GM12878 (cell line): ENCODE data around the gene EIF3M. TPM values are rescaled to one million over a fixed set of nuclear protein-coding genes. Genes with fewer than 3 reads are reported as not detected.

Source experiments
- ATAC-seq: fragments of 200-7000 bp; cut with Tn5 transposase; 3 replicates; pipeline ENCODE4 v1.9.1; 2020; ENCODE audit warnings: mild to moderate bottlenecking, moderate library complexity
- BruUV-seq: library from RNA; stranded (reverse); fragments of 400-500 nt; replicated peaks from 2 replicates; lab custom pipeline; 2021; lab: Mats Ljungman, UMichigan
- CTCF ChIA-PET: fragments of 300-600 bp; sonication (Branson Sonifier 250); formaldehyde crosslinking; extraction: SDS; loops from one replicate; lab custom pipeline; 2021; ENCODE audit warnings: inconsistent platforms; lab: Yijun Ruan, JAX
- POLR2A ChIA-PET: fragments of 350-600 bp; formaldehyde crosslinking; extraction: SDS; loops from one replicate; lab custom pipeline; 2021; ENCODE audit warnings: inconsistent platforms; lab: Charles Lee
- RAD21 ChIA-PET: fragments of 300-600 bp; sonication (Branson Sonifier 250); formaldehyde crosslinking; loops from one replicate; lab custom pipeline; 2023; ENCODE audit warnings: antibody characterized with exemption; ENCODE audit not compliant: unreplicated experiment; lab: Charles Lee
- SMC1A ChIA-PET: fragments of 300-600 bp; sonication (Branson Sonifier 250); formaldehyde crosslinking; loops from one replicate; lab custom pipeline; 2023; ENCODE audit not compliant: unreplicated experiment, uncharacterized antibody; lab: Charles Lee
- DNase-seq: peaks from one replicate; pipeline ENCODE4 v3.0.0-alpha.2; 2011; ENCODE audit warnings: low read depth, low spot score
- FAIRE-seq: peaks from 3 replicates; lab custom pipeline; 2011; peaks lifted over from hg19 to GRCh38; lab: Jason Lieb, UNC
- H2AFZ ChIP-seq: 2 replicates; pipeline ENCODE4 v1.6.0; 2011; ENCODE audit warnings: low read depth, low read length, control low read depth; ENCODE audit not compliant: control insufficient read depth
- H3K27ac ChIP-seq: 2 replicates; pipeline ENCODE4 v1.5.1; 2011; ENCODE audit warnings: control low read depth; ENCODE audit not compliant: control insufficient read depth, insufficient read depth
- H3K27me3 ChIP-seq, 2 experiments: replicated peaks in 1 of 2; 2 replicates each; pipeline versions ENCODE4 v1.6.0 to v1.6.1; 2011; ENCODE audit warnings: low read length in 1 of 2; ENCODE audit not compliant: control insufficient read depth in 2 of 2, insufficient read depth in 2 of 2
- H3K36me3 ChIP-seq, 2 experiments: 2 replicates each; pipeline ENCODE4 v1.5.1; 2011; ENCODE audit warnings: low read length in 1 of 2; ENCODE audit not compliant: control insufficient read depth in 2 of 2, insufficient read depth in 2 of 2
- H3K4me1 ChIP-seq: 2 replicates; pipeline ENCODE4 v1.6.1; 2011; ENCODE audit warnings: mild to moderate bottlenecking, low read length, moderate library complexity, mixed read lengths; ENCODE audit not compliant: control insufficient read depth, insufficient read depth
- H3K4me2 ChIP-seq: 2 replicates; pipeline ENCODE4 v1.6.0; 2011; ENCODE audit warnings: control low read depth; ENCODE audit not compliant: control insufficient read depth, insufficient read depth
- H3K4me3 ChIP-seq: fragments of 200-600 bp; sonication (generic); 2 replicates; pipeline ENCODE4 v1.5.1; 2016
- H3K79me2 ChIP-seq: 2 replicates; pipeline ENCODE4 v1.6.0; 2011; ENCODE audit warnings: low read length; ENCODE audit not compliant: control insufficient read depth, insufficient read depth
- H3K9ac ChIP-seq: 2 replicates; pipeline ENCODE4 v1.8.0; 2011; ENCODE audit warnings: low read length, control low read depth, mixed read lengths; ENCODE audit not compliant: control insufficient read depth, insufficient read depth
- H3K9me3 ChIP-seq: replicated peaks from 3 replicates; pipeline ENCODE4 v1.5.1; 2011; ENCODE audit warnings: mild to moderate bottlenecking, low read length; ENCODE audit not compliant: control insufficient read depth, insufficient read depth
- H4K20me1 ChIP-seq: 2 replicates; pipeline ENCODE4 v1.6.0; 2011; ENCODE audit not compliant: control insufficient read depth, insufficient read depth
- BMI1 ChIP-seq: fragments of 450-650 bp; IDR thresholded peaks from 2 replicates; pipeline ENCODE4 v1.6.1; 2016; ENCODE audit warnings: mild to moderate bottlenecking, moderate library complexity, borderline replicate concordance
- BRCA1 ChIP-seq: IDR thresholded peaks from 2 replicates; pipeline ENCODE4 v1.6.1; 2011; ENCODE audit warnings: low read depth, low read length, improper control_type of control experiment
- CHD1 ChIP-seq: IDR thresholded peaks from 2 replicates; pipeline ENCODE4 v1.6.1; 2012; ENCODE audit warnings: low read depth, low read length, improper control_type of control experiment
- CREM ChIP-seq: IDR thresholded peaks from 2 replicates; pipeline ENCODE4 v1.6.1; 2014; ENCODE audit warnings: antibody characterized with exemption, low read depth
- RCOR1 ChIP-seq: conservative IDR thresholded peaks from 2 replicates; pipeline ENCODE4 v1.6.1; 2012; ENCODE audit warnings: low read depth, low read length, improper control_type of control experiment
- YY1 ChIP-seq: IDR thresholded peaks from 2 replicates; pipeline ENCODE4 v1.6.1; 2011; ENCODE audit warnings: low read depth, mild to moderate bottlenecking, low read length
- WGBS: methylation state at CpG from one replicate; pipeline ENCODE4 v1.1.6; 2016; ENCODE audit warnings: low lambda C conversion rate; ENCODE audit not compliant: insufficient replicate concordance, insufficient coverage; ENCODE audit errors: missing lambda C conversion rate; 5-methylcytosine and 5-hydroxymethylcytosine counted together
- in situ Hi-C: fragments of 300-500 bp; cut with MboI; formaldehyde crosslinking; loops from 9 replicates; pipeline ENCODE4 v1.14.3; 2018; ENCODE audit warnings: mixed read lengths
- intact Hi-C: fragments of 100-400 bp; cut with micrococcal nuclease; formaldehyde crosslinking; loops from one replicate; pipeline ENCODE4 v1.14.2; 2022; ENCODE audit not compliant: unreplicated experiment
- polyA plus RNA-seq, 11 experiments: library from polyadenylated mRNA; depleted of rRNA in 4 of 11; unstranded in 6 of 11; stranded (reverse) in 5 of 11; fragments of >200 nt; fragmentation: Nextera tagmentation in 4 of 11; fragmentation: Illumina TruSeq in 1 of 11; extraction: Ambion mirVana in 4 of 11; extraction: Trizol in 1 of 11; gene quantifications; 1 replicate in 1 of 11; 2 replicates in 10 of 11; pipeline versions ENCODE4 v1.2.1 to v1.2.3, GENCODE V29; 2011 to 2016; ENCODE audit warnings: inconsistent platforms in 2 of 11, missing spikeins in 2 of 11, low read depth in 1 of 11
- total RNA-seq, 4 experiments: library from RNA; depleted of rRNA in 3 of 4; stranded (reverse); fragments of >200 nt in 3 of 4; fragmentation: Illumina TruSeq in 1 of 4; extraction: Trizol in 1 of 4; gene quantifications; 2 replicates each; pipeline versions ENCODE4 v1.2.1 to v1.2.3, GENCODE V29; 2013 to 2021
- TF ChIP-seq, protein P1 (sequence below): fragments of 150-350 bp; IDR thresholded peaks from 2 replicates; pipeline ENCODE4 v1.6.1; 2016; ENCODE audit warnings: low read depth, low read length
- TF ChIP-seq, protein P2 (sequence below): fragments of 450-650 bp; IDR thresholded peaks from 2 replicates; pipeline ENCODE4 v1.6.1; 2018; ENCODE audit warnings: mild to moderate bottlenecking, low read depth, moderate library complexity; ENCODE audit not compliant: partially characterized antibody

The EIF3M gene
- total and polyA plus RNA-seq, 10 of the 15 experiments (the other 5 are each of a cell fraction or from before 2014, with no cell fraction given): 392 to 1,205 (median 593) TPM

GRCh38 chr11:32566517-32566916 lies 17.1 kb upstream of the EIF3M start:
- no peak overlapping the region for H3K4me2 ChIP-seq
- H3K4me1 ChIP-seq: no peaks in the 10 kb centered on the region
- no TSS peak for BruUV-seq
- SMC1A ChIA-PET: interaction anchor here (1.6 kb wide), 1 partner anchor 23 kb away, joined by 3 read pairs; no protein-coding TSS in a partner anchor
- H3K27ac ChIP-seq: no peak overlapping the region
- H4K20me1 ChIP-seq: no peaks in the 10 kb centered on the region
- CTCF ChIA-PET: interaction anchor here (1.3 to 1.4 kb wide), 2 partner anchors 18 to 49 kb away, joined by 3 read pairs; no protein-coding TSS in a partner anchor
- H3K27me3 ChIP-seq: no peaks in the 10 kb centered on the region
- in situ Hi-C loops: no loop called here
- H3K9ac ChIP-seq: no peak overlapping the region
- no peaks in the 10 kb centered on the region for H3K9me3 ChIP-seq
- DNase-seq: no peak
- WGBS: 100% methylated on average over 2 of the region's 2 CpGs
- FAIRE-seq: no peak
- H3K4me3 ChIP-seq: no peak overlapping the region
- peak; percentile 29; the same call in 1 of the 3 replicates for ATAC-seq
- H3K36me3 ChIP-seq: no peaks in the 10 kb centered on the region
- H2AFZ ChIP-seq: no peak overlapping the region
- no peaks in the 10 kb centered on the region for H3K79me2 ChIP-seq
- POLR2A ChIA-PET: no interaction called here
- TF ChIP-seq BRCA1 (no peak), RCOR1 (no peak), CHD1 (no peak), BMI1 (no peak), CREM (no peak), YY1 (no peak)
- TF ChIP-seq, protein P1, sequence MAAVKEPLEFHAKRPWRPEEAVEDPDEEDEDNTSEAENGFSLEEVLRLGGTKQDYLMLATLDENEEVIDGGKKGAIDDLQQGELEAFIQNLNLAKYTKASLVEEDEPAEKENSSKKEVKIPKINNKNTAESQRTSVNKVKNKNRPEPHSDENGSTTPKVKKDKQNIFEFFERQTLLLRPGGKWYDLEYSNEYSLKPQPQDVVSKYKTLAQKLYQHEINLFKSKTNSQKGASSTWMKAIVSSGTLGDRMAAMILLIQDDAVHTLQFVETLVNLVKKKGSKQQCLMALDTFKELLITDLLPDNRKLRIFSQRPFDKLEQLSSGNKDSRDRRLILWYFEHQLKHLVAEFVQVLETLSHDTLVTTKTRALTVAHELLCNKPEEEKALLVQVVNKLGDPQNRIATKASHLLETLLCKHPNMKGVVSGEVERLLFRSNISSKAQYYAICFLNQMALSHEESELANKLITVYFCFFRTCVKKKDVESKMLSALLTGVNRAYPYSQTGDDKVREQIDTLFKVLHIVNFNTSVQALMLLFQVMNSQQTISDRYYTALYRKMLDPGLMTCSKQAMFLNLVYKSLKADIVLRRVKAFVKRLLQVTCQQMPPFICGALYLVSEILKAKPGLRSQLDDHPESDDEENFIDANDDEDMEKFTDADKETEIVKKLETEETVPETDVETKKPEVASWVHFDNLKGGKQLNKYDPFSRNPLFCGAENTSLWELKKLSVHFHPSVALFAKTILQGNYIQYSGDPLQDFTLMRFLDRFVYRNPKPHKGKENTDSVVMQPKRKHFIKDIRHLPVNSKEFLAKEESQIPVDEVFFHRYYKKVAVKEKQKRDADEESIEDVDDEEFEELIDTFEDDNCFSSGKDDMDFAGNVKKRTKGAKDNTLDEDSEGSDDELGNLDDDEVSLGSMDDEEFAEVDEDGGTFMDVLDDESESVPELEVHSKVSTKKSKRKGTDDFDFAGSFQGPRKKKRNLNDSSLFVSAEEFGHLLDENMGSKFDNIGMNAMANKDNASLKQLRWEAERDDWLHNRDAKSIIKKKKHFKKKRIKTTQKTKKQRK: no peak
- TF ChIP-seq, protein P2, sequence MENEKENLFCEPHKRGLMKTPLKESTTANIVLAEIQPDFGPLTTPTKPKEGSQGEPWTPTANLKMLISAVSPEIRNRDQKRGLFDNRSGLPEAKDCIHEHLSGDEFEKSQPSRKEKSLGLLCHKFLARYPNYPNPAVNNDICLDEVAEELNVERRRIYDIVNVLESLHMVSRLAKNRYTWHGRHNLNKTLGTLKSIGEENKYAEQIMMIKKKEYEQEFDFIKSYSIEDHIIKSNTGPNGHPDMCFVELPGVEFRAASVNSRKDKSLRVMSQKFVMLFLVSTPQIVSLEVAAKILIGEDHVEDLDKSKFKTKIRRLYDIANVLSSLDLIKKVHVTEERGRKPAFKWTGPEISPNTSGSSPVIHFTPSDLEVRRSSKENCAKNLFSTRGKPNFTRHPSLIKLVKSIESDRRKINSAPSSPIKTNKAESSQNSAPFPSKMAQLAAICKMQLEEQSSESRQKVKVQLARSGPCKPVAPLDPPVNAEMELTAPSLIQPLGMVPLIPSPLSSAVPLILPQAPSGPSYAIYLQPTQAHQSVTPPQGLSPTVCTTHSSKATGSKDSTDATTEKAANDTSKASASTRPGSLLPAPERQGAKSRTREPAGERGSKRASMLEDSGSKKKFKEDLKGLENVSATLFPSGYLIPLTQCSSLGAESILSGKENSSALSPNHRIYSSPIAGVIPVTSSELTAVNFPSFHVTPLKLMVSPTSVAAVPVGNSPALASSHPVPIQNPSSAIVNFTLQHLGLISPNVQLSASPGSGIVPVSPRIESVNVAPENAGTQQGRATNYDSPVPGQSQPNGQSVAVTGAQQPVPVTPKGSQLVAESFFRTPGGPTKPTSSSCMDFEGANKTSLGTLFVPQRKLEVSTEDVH: no peak
- TF ChIP-seq, all 136 proteins: peak for 0
- intact Hi-C loops: loop anchor here (10.0 kb wide), 1 partner anchor 122 kb away; no protein-coding TSS in a partner anchor
- RAD21 ChIA-PET: no interaction called here
